Endothelial cell of umbilical vein (primary cell): ENCODE results near the gene SCN2B. TPM values are rescaled to one million over a fixed set of nuclear protein-coding genes. Genes with fewer than 3 reads are reported as not detected.
A peak's percentile ranks its signal among the peaks of the same experiment; 100 is the strongest.

Source experiments
- BruUV-seq: library from RNA; stranded (reverse); fragments of 400-500 nt; replicated peaks from 2 replicates; lab custom pipeline; 2021; lab: Mats Ljungman, UMichigan
- CTCF ChIA-PET: fragments of 300-600, 350-600 bp; sonication (Branson Sonifier 250); formaldehyde crosslinking; loops from one replicate; lab custom pipeline; 2021; ENCODE audit warnings: antibody characterized with exemption, inconsistent platforms; lab: Charles Lee
- POLR2A ChIA-PET: fragments of 300-600, 350-600 bp; sonication (Branson Sonifier 250); formaldehyde crosslinking; loops from one replicate; lab custom pipeline; 2021; ENCODE audit warnings: antibody characterized with exemption, inconsistent platforms; lab: Charles Lee
- DNase-seq: peaks from one replicate; pipeline ENCODE4 v3.0.0-alpha.2; 2011; ENCODE audit warnings: low read depth, low spot score
- FAIRE-seq: peaks from 2 replicates; lab custom pipeline; 2011; peaks lifted over from hg19 to GRCh38; lab: Jason Lieb, UNC
- H2AFZ ChIP-seq: 2 replicates; pipeline ENCODE4 v1.6.0; 2012; ENCODE audit warnings: low read depth, low read length, control low read depth, inconsistent platforms
- H3K27ac ChIP-seq: 2 replicates; pipeline ENCODE4 v1.5.1; 2011; ENCODE audit warnings: low read depth, mild to moderate bottlenecking, control low read depth, low read length, moderate library complexity; ENCODE audit not compliant: insufficient read depth
- H3K27me3 ChIP-seq, 2 experiments: 2 replicates each; pipeline versions ENCODE4 v1.6.0 to v1.6.1; 2011; ENCODE audit warnings: low read length in 2 of 2, mixed read lengths in 1 of 2; ENCODE audit not compliant: control insufficient read depth in 2 of 2, insufficient read depth in 2 of 2
- H3K36me3 ChIP-seq, 2 experiments: 2 replicates in 1 of 2; 3 replicates in 1 of 2; pipeline ENCODE4 v1.5.1; 2011; ENCODE audit warnings: low read length in 2 of 2, mild to moderate bottlenecking in 1 of 2, moderate library complexity in 1 of 2; ENCODE audit not compliant: control insufficient read depth in 2 of 2, insufficient read depth in 2 of 2; ENCODE audit errors: extremely low read depth in 1 of 2
- H3K4me1 ChIP-seq: 3 replicates; pipeline ENCODE4 v1.5.1; 2011; ENCODE audit warnings: mild to moderate bottlenecking, low read length; ENCODE audit not compliant: control insufficient read depth, insufficient read depth; ENCODE audit errors: extremely low read depth
- H3K4me2 ChIP-seq: 2 replicates; pipeline ENCODE4 v1.6.1; 2011; ENCODE audit warnings: low read length, control low read depth, mixed read lengths; ENCODE audit not compliant: insufficient read depth
- H3K4me3 ChIP-seq, 3 experiments: fragments of 200-600 bp in 1 of 3; sonication (generic), shearing (Covaris generic) in 1 of 3; replicated peaks in 1 of 3; 2 replicates each; pipeline ENCODE4 v1.5.1; 2011 to 2016; ENCODE audit warnings: control low read depth in 3 of 3, low read length in 3 of 3, mild to moderate bottlenecking in 2 of 3, inconsistent platforms in 1 of 3, low read depth in 1 of 3, moderate library complexity in 1 of 3; ENCODE audit not compliant: insufficient read depth in 1 of 3
- H3K79me2 ChIP-seq: 2 replicates; pipeline ENCODE4 v1.6.0; 2012; ENCODE audit warnings: low read length, inconsistent platforms; ENCODE audit not compliant: control insufficient read depth, insufficient read depth
- H3K9ac ChIP-seq: replicated peaks from 2 replicates; pipeline ENCODE3; 2011; ENCODE audit warnings: low read length, control low read depth; ENCODE audit not compliant: insufficient read depth; ENCODE audit errors: extremely low read depth
- H3K9me1 ChIP-seq: replicated peaks from 3 replicates; pipeline ENCODE4 v1.6.0; 2011; ENCODE audit warnings: mild to moderate bottlenecking, low read length; ENCODE audit not compliant: control insufficient read depth, insufficient read depth; ENCODE audit errors: extremely low read depth
- H3K9me3 ChIP-seq: replicated peaks from 2 replicates; pipeline ENCODE4 v1.5.1; 2012; ENCODE audit warnings: low read length, inconsistent platforms; ENCODE audit not compliant: control insufficient read depth, insufficient read depth
- H4K20me1 ChIP-seq: replicated peaks from 2 replicates; pipeline ENCODE3; 2011; ENCODE audit warnings: mild to moderate bottlenecking, low read length; ENCODE audit not compliant: control insufficient read depth, insufficient read depth; ENCODE audit errors: extremely low read depth
- CTCF ChIP-seq, 2 donors: IDR thresholded peaks; 1 replicate in 1 of 2; 2 replicates in 1 of 2; pipeline ENCODE4 v1.5.1; 2011; ENCODE audit warnings: low read length in 2 of 2, mild to moderate bottlenecking in 2 of 2, moderate library complexity in 2 of 2, control low read depth in 1 of 2, inconsistent platforms in 1 of 2, low read depth in 1 of 2; ENCODE audit not compliant: insufficient read depth in 1 of 2; ENCODE audit errors: extremely low read depth in 1 of 2
- EZH2 ChIP-seq: IDR thresholded peaks from 2 replicates; pipeline ENCODE4 v1.6.1; 2012; ENCODE audit warnings: borderline replicate concordance, low read depth, mild to moderate bottlenecking, moderate library complexity, low read length, inconsistent platforms; ENCODE audit not compliant: severe bottlenecking
- FOS ChIP-seq: IDR thresholded peaks from 2 replicates; pipeline ENCODE4 v1.6.1; 2011; ENCODE audit warnings: mild to moderate bottlenecking, low read length, moderate library complexity, borderline replicate concordance; ENCODE audit not compliant: insufficient read depth
- dilution Hi-C: fragments of 300-500 bp; cut with MboI; formaldehyde crosslinking; loops from one replicate; pipeline ENCODE4 v1.15.0; 2019; ENCODE audit warnings: low sequenced_read_pairs; ENCODE audit not compliant: extremely low pct_ligation_motif_present
- intact Hi-C: fragments of 100-400 bp; cut with micrococcal nuclease; formaldehyde crosslinking; loops from one replicate; pipeline ENCODE4 v1.10.0; 2022
- polyA plus RNA-seq, 4 experiments: library from polyadenylated mRNA; depleted of rRNA in 3 of 4; stranded (reverse) in 3 of 4; unstranded in 1 of 4; fragments of >200 nt; gene quantifications; 2 replicates each; pipeline versions ENCODE4 v1.2.1 to v1.2.3, GENCODE V29; 2011 to 2012; ENCODE audit warnings: missing spikeins in 1 of 4
- total RNA-seq: library from RNA; stranded (reverse); gene quantifications from 2 replicates; pipeline ENCODE4 v1.2.3, GENCODE V29; 2021

SCN2B gene
- total and polyA plus RNA-seq, 2 donors (not counting 3 experiments of a cell fraction or from before 2014, with no cell fraction given), result not detected

GRCh38 chr11:118213201-118213600 is 36.8 kb upstream of the SCN2B start:
- Histone ChIP-seq H3K27ac (no peak overlapping the region), H3K9me3 (no peaks in the 10 kb centered on the region), H3K36me3 (no peaks in the 10 kb centered on the region), H3K4me2 (no peak overlapping the region), H2AFZ (no peak overlapping the region), H3K79me2 (no peaks in the 10 kb centered on the region), H3K9me1 (no peaks in the 10 kb centered on the region), H4K20me1 (no peaks in the 10 kb centered on the region), H3K9ac (no peak overlapping the region), H3K4me1 (no peaks in the 10 kb centered on the region), H3K27me3 (peaks cover 25 to 30% of the 10 kb centered on the region in 2 experiments), H3K4me3 (no peak overlapping the region)
- FAIRE-seq (no peak), DNase-seq (no peak)
- intact Hi-C loops (no loop called here), dilution Hi-C loops (no loop called here)
- ChIA-PET POLR2A (no interaction called here), CTCF (interaction anchor here (1.0 to 6.0 kb wide), 3 partner anchors 15 to 83 kb away, joined by 3 to 41 read pairs (median 3); no protein-coding TSS in a partner anchor)
- no TSS peak for BruUV-seq
- TF ChIP-seq CTCF (IDR thresholded peaks at IDR 0.05; ENCODE audit: extremely low read depth in 1 of 2, insufficient read depth in 1 of 2, low read depth in 1 of 2, low read length in 2 of 2) (no peak), FOS (no peak), EZH2 (peak; percentile 8)

GRCh38 chr11:118212781-118213191 is 36.3 kb upstream of the SCN2B start:
- dilution Hi-C loops, result no loop called here
- intact Hi-C loops, result no loop called here
- ChIA-PET CTCF (interaction anchor here (1.6 to 6.0 kb wide), 3 partner anchors 14 to 83 kb away, joined by 3 to 41 read pairs (median 7); no protein-coding TSS in a partner anchor), POLR2A (no interaction called here)
- Histone ChIP-seq H3K9me1 (no peaks in the 10 kb centered on the region), H3K79me2 (no peaks in the 10 kb centered on the region), H3K36me3 (no peaks in the 10 kb centered on the region), H4K20me1 (no peaks in the 10 kb centered on the region), H2AFZ (no peak overlapping the region), H3K4me1 (no peaks in the 10 kb centered on the region), H3K27me3 (peaks cover 25 to 30% of the 10 kb centered on the region in 2 experiments), H3K9me3 (no peaks in the 10 kb centered on the region), H3K27ac (no peak overlapping the region), H3K9ac (no peak overlapping the region), H3K4me2 (no peak overlapping the region), H3K4me3 (no peak overlapping the region)
- TF ChIP-seq EZH2 (peak; percentile 11), FOS (no peak)
- BruUV-seq, result no TSS peak
- DNase-seq, result no peak
- FAIRE-seq, result no peak
